Activated naive CD8-positive, alpha-beta T cell treated with anti-CD3 and anti-CD28 coated beads, Interleukin-2, amount 50 U/mL, for 24 hours (primary cell): ENCODE measurements around the gene KIAA0319L.

Experiments
- ATAC-seq: fragments of 150-1000 bp; cut with Tn5 transposase; one replicate; pipeline ENCODE4 v1.10.0; 2021
- DNase-seq: peaks from one replicate; pipeline ENCODE4 v3.0.0; 2021
- H3K27ac Mint-ChIP-seq: one replicate; pipeline ENCODE4 v1.8.0; 2021; ENCODE audit warnings: mild to moderate bottlenecking, mixed read lengths
- H3K27me3 Mint-ChIP-seq: one replicate; pipeline ENCODE4 v1.8.0; 2021; ENCODE audit warnings: mixed read lengths
- H3K36me3 Mint-ChIP-seq: one replicate; pipeline ENCODE4 v1.8.0; 2021; ENCODE audit warnings: low read depth, mixed read lengths
- H3K4me1 Mint-ChIP-seq: one replicate; pipeline ENCODE4 v1.8.0; 2021; ENCODE audit warnings: mixed read lengths
- H3K4me3 Mint-ChIP-seq: one replicate; pipeline ENCODE4 v1.8.0; 2021; ENCODE audit warnings: mild to moderate bottlenecking, moderate library complexity, mixed read lengths
- H3K9me3 Mint-ChIP-seq: one replicate; pipeline ENCODE4 v1.8.0; 2021; ENCODE audit warnings: mixed read lengths

KIAA0319L gene

DNA sequence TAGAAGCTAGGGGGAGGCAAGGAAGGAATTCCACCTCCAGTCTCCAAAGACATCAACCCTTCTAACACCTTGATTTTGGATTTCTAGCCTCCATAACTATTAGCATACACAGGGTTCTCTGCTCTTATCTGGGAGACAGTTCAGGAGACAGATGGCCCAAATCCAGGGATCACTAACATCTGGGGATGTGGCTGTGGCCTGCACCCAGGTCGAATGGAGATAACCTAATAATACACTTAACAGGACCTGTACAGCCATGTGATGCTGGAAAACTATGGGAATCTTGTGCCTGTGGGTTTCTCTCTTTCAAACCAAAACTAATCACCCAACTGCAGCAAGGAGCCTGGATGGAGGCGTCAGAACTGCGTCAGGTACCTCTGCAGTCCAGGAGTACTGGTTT is 47.6 kb downstream of the KIAA0319L start:
- ATAC-seq, result no peak
- Mint-ChIP-seq H3K4me1 (peaks cover 47% of the 10 kb centered on the region), H3K36me3 (peaks cover 8% of the 10 kb centered on the region), H3K4me3 (no peak overlapping the region), H3K27me3 (no peaks in the 10 kb centered on the region), H3K27ac (no peak overlapping the region), H3K9me3 (no peaks in the 10 kb centered on the region)
- no peak for DNase-seq

DNA sequence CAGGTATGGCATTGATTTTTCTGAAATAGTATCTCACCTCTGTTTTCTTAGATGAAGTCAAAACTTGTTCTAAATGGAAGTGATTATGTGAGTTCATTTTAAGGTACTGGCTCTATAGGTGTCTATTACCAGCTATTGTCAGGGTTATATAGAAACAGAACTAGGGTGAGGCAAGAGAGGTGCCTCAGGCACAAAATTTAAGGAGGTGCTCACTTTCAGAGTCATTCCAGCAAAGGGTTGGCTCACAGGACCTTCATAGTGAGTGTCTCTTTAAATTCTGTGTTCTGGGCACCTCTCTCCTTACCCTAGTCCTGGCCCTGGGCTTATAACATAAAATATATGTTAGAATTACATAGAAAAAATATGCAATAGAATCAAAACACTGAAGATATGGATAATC is 49.3 kb downstream of the KIAA0319L start:
- Mint-ChIP-seq H3K27me3 (no peaks in the 10 kb centered on the region), H3K36me3 (peaks cover 8% of the 10 kb centered on the region), H3K4me1 (peaks cover 47% of the 10 kb centered on the region), H3K9me3 (no peaks in the 10 kb centered on the region), H3K4me3 (no peak overlapping the region), H3K27ac (no peak overlapping the region)
- DNase-seq, result no peak
- ATAC-seq, result no peak

DNA sequence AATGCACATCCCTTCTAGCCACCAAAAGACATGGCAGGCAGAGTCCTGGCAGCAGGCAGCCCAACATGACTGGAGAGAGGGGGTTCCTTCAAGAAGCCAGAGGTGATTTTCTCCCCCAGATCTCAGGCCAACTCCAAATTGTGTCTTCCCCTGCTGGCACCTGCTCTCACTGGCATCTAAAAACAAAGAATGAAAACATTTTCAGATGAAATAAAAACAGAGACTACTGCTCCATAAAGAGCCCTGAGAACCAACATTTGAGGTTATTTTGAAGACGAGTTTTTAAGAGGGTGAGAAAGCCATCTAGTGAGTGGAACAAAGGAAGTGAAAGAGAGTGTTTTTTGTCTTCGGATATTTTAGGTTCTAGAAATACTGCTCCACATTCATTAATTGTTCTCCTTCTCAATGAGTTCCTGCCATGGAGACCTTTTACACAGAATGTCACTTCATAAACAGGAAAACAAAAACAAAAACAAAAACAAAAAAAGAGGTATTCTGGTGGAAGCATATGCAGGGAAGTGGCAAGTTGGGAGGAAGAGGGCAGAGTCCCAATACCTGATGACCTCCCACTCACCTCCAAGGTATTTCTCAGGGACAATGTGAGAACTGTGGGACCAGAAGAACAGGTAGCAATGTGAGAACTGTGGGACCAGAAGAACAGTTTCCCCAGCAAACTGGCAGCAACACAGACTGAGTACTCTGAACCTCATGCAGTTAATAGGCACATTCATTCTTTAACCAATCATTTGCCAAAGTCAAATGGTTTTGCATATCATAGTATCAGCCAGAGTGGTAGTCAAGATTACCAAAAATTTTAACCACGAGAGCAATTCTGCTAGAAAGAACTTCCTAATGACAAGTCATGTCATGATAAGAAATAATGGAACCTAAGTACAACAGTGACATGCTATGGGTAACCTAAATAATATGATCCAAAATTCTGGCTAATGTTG is 50.0 kb downstream of the KIAA0319L start:
- Mint-ChIP-seq H3K27me3 (no peaks in the 10 kb centered on the region), H3K36me3 (peaks cover 7% of the 10 kb centered on the region), H3K4me3 (peak overlapping the region; percentile 31), H3K9me3 (no peaks in the 10 kb centered on the region), H3K4me1 (peaks cover 47% of the 10 kb centered on the region), H3K27ac (peak overlapping the region; percentile 72)
- DNase-seq, result no peak
- ATAC-seq, result no peak

DNA sequence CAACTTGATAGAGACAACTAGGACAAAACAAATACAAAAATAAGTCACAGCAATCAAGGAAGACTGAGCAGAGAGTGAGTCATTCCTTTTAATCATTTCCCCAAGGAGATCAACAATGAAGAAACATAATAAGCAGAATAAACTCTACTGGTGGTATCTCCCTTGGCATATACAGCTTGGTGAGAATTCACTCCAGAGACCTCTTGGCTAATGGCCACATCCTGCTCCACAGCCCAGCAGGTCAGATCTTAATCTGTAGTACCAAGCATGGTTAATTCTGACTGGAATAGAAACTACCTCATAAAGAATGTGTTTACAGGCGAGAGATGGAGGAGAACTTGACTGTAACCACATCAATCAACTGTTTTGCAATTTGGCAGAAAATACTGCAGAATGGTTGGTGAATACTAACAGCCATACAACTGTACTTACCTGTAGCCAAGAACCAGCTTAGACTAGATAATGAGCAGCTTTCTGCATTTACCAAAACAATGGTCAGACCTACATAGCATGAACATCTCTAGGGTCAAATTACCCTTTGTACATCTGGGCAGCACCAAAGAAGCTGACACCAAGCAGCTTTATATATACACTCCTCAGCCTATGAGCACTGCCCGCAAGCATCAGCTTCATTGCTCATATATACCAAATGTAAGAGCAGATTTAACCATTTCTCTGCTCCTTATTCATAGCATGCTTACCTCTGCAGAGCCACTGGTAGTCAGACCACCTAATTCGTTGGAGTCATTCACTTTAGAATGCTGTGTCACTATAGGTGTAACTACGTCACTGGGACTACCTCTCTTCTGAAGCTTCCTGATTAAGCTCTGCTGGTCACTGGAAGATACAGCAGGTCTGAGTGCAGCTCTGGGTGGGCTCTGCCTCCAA is 51.0 kb downstream of the KIAA0319L start:
- peaks cover 6% of the 10 kb centered on the region for H3K36me3 Mint-ChIP-seq
- ATAC-seq (peak; percentile 79), DNase-seq (peak; percentile 13)
- H3K27ac Mint-ChIP-seq, result peak overlapping the region; percentile 72
- no peaks in the 10 kb centered on the region for H3K27me3 Mint-ChIP-seq
- H3K9me3 Mint-ChIP-seq, result no peaks in the 10 kb centered on the region
- H3K4me1 Mint-ChIP-seq, result peaks cover 47% of the 10 kb centered on the region
- no peak overlapping the region for H3K4me3 Mint-ChIP-seq

- peaks cover 8% of the 10 kb centered on the region for H3K36me3 Mint-ChIP-seq
- H3K9me3 Mint-ChIP-seq, result no peaks in the 10 kb centered on the region
- DNase-seq, result no peak
- H3K4me1 Mint-ChIP-seq, result peaks cover 29% of the 10 kb centered on the region
- no peak overlapping the region for H3K27ac Mint-ChIP-seq
- ATAC-seq, result no peak
- H3K27me3 Mint-ChIP-seq, result no peaks in the 10 kb centered on the region
- no peak overlapping the region for H3K4me3 Mint-ChIP-seq
These were observed 55.0 kb downstream of the KIAA0319L start for GRCh38 chr1:35502242-35502641.

GRCh38 chr1:35500439-35500838 is 56.8 kb downstream of the KIAA0319L start:
- peaks cover 8% of the 10 kb centered on the region for H3K36me3 Mint-ChIP-seq
- H3K9me3 Mint-ChIP-seq, result no peaks in the 10 kb centered on the region
- no peak for ATAC-seq
- peaks cover 11% of the 10 kb centered on the region for H3K4me1 Mint-ChIP-seq
- no peak overlapping the region for H3K4me3 Mint-ChIP-seq
- H3K27me3 Mint-ChIP-seq, result no peaks in the 10 kb centered on the region
- no peak overlapping the region for H3K27ac Mint-ChIP-seq
- DNase-seq, result no peak

GRCh38 chr1:35499652-35500176 is 57.5 kb downstream of the KIAA0319L start:
- peaks cover 6% of the 10 kb centered on the region for H3K4me1 Mint-ChIP-seq
- no peaks in the 10 kb centered on the region for H3K27me3 Mint-ChIP-seq
- ATAC-seq (no peak), DNase-seq (no peak)
- peaks cover 5% of the 10 kb centered on the region for H3K36me3 Mint-ChIP-seq
- no peak overlapping the region for H3K4me3 Mint-ChIP-seq
- no peak overlapping the region for H3K27ac Mint-ChIP-seq
- H3K9me3 Mint-ChIP-seq, result no peaks in the 10 kb centered on the region

DNA sequence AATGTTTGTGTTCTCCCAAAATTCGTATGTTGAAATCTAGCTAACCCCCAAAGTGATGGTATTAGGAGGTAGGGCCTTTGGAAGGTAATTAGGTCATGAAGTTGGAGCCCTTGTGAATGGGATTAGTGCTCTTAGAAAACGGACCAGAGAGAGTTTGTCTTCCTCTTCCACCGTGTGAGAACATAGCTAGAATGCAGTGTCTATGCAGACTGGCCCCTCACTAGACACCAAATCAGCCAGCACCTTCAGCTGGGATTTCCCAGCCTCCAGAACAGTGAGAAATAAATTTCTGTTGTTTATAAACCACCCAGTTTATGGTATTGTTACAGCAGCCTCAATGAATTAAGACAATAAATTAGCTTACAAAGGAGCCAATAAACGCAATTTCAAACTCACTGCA is 58.0 kb downstream of the KIAA0319L start:
- peaks cover 4% of the 10 kb centered on the region for H3K4me1 Mint-ChIP-seq

DNA sequence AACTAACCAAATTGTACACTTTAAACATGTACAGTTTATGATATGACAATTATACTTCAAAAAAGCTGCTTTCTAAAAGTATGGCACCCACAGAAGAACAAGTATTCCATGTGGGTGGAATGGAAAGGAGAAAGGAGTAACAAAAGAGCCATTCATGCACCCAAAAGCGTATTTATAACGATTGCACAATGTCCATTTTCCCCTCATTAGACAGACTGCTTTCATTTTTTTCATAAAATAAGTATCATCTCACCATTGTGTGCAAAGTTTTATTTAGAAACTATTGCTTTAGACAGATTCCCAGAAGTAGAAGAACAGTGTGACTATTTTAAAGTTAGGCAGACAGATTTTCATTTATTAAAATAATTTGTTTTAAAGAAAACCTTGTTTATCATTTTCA is 59.6 kb downstream of the KIAA0319L start:
- H3K4me3 Mint-ChIP-seq, result no peak overlapping the region
- peaks cover 4% of the 10 kb centered on the region for H3K4me1 Mint-ChIP-seq
- H3K9me3 Mint-ChIP-seq, result no peaks in the 10 kb centered on the region
- ATAC-seq (no peak), DNase-seq (no peak)
- H3K27ac Mint-ChIP-seq, result no peak overlapping the region
- H3K36me3 Mint-ChIP-seq, result peaks cover 13% of the 10 kb centered on the region
- no peaks in the 10 kb centered on the region for H3K27me3 Mint-ChIP-seq

More for the DNA sequence above, 58.0 kb downstream of the KIAA0319L start:
- Mint-ChIP-seq H3K36me3 (peaks cover 8% of the 10 kb centered on the region), H3K9me3 (no peaks in the 10 kb centered on the region), H3K27ac (no peak overlapping the region), H3K27me3 (no peaks in the 10 kb centered on the region), H3K4me3 (no peak overlapping the region)
- ATAC-seq (no peak), DNase-seq (no peak)

DNA sequence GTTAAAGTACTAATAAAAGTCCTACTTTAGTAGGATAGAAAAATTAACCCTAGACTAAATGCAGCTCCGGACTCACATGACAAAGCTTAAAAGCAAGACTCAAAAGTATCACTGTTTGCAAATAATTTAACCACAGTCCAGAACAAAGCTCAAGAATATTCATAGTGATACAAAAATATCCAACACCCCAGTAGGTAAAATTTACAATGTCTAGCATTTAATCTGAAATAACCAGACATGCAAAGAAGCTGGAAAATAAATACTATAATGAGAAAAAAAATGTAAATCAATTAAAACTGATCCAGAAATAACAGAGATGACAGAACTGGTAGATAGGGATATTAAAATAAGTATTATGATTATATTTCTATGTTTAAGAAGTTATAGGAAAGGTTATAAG is 67.0 kb downstream of the KIAA0319L start:
- Mint-ChIP-seq H3K4me3 (no peak overlapping the region), H3K36me3 (peaks cover 31% of the 10 kb centered on the region), H3K9me3 (peaks cover 21% of the 10 kb centered on the region), H3K27me3 (no peaks in the 10 kb centered on the region), H3K4me1 (peaks cover 10% of the 10 kb centered on the region), H3K27ac (no peak overlapping the region)
- no peak for ATAC-seq
- no peak for DNase-seq

DNA sequence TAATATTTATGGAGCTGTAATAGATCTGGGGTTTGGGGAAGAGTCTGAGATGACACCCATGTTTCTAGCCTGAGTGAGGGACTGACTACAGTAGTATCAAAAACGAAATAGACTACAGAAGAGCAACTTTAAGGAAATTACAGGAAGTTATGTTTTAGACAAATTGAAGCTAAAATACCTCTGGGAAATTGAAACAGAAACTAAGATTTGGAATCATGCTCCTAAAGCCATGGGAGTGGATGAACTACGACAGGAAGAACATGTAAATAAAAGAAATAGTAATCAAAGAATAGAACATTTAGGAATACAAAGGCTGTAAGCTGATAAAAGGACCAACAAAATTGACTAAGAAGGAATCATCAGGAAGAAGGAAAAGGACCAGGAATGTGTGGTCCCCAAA is 68.9 kb downstream of the KIAA0319L start:
- no peak for DNase-seq
- ATAC-seq, result no peak
- Mint-ChIP-seq H3K4me3 (no peak overlapping the region), H3K27ac (no peak overlapping the region), H3K27me3 (no peaks in the 10 kb centered on the region), H3K36me3 (peaks cover 26% of the 10 kb centered on the region), H3K9me3 (peaks cover 21% of the 10 kb centered on the region), H3K4me1 (peaks cover 10% of the 10 kb centered on the region)

DNA sequence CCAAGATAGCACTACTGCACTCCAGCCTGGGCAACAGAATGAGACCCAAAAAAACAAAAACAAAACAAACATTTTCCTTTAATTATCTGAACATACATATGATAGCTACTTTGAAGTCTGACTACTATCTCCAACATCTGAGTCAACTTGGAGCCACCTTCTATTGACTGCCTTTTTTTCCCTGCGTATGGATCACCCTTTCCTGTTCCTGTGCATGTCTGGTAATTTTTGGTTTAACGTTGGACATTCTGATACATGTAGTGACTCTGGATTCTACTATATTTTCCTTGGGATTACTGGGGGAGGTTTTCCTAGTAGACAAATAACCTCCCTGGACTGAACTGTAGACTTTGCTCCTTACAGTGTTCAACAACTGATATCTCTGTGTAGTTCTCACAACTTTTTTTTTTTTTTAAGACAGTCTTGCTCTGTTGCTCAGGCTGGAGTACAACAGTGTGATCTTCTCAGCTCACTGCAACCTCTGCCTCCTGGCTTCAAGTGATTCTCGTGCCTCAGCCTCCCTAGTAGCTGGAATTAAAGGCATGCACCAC is 70.3 kb downstream of the KIAA0319L start:
- H3K27me3 Mint-ChIP-seq, result no peaks in the 10 kb centered on the region
- no peak overlapping the region for H3K4me3 Mint-ChIP-seq
- peaks cover 10% of the 10 kb centered on the region for H3K4me1 Mint-ChIP-seq
- ATAC-seq (no peak), DNase-seq (no peak)
- no peak overlapping the region for H3K27ac Mint-ChIP-seq
- peaks cover 30% of the 10 kb centered on the region for H3K36me3 Mint-ChIP-seq
- H3K9me3 Mint-ChIP-seq, result peaks cover 21% of the 10 kb centered on the region

DNA sequence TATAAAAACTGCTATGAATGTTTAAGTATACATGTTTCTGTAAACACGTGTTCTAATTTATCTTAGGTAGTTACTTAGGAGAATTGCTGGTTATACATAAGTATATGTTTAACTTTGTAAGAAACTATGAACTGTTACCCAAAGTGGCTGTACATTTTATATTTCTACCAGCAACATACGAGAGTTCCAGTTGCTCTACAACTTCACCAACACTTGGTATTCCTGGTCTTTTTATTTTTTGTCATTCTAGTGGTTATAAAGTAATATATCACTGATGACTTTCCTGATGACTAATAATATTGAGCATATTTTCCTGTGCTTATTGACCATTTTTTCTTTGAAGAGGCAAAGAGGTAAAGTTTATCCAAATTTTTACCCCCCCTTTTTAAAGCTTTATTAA is 76.0 kb downstream of the KIAA0319L start:
- ATAC-seq (no peak), DNase-seq (no peak)
- H3K4me1 Mint-ChIP-seq, result no peaks in the 10 kb centered on the region
- no peak overlapping the region for H3K4me3 Mint-ChIP-seq
- H3K27me3 Mint-ChIP-seq, result no peaks in the 10 kb centered on the region
- no peak overlapping the region for H3K27ac Mint-ChIP-seq
- peaks cover 21% of the 10 kb centered on the region for H3K36me3 Mint-ChIP-seq
- H3K9me3 Mint-ChIP-seq, result no peaks in the 10 kb centered on the region

- ATAC-seq (no peak), DNase-seq (no peak)
- H3K27ac Mint-ChIP-seq, result no peak overlapping the region
- H3K4me3 Mint-ChIP-seq, result no peak overlapping the region
- no peaks in the 10 kb centered on the region for H3K9me3 Mint-ChIP-seq
- no peaks in the 10 kb centered on the region for H3K4me1 Mint-ChIP-seq
- peaks cover 24% of the 10 kb centered on the region for H3K36me3 Mint-ChIP-seq
- H3K27me3 Mint-ChIP-seq, result no peaks in the 10 kb centered on the region
These were observed 79.3 kb downstream of the KIAA0319L start for GRCh38 chr1:35477870-35478269.
